ENCODE data around the gene ZMYM4. TPM values are rescaled to one million over a fixed set of nuclear protein-coding genes. Genes with fewer than 3 reads are reported as not detected.
"Not testable (repeated sequence)": the region's sequence is repeated elsewhere in the genome, so short reads cannot be mapped to it uniquely, and the experiment has no call there.

The ZMYM4 gene
- total RNA-seq, 1 experiment from 2014 or later = 28.4 TPM

DNA sequence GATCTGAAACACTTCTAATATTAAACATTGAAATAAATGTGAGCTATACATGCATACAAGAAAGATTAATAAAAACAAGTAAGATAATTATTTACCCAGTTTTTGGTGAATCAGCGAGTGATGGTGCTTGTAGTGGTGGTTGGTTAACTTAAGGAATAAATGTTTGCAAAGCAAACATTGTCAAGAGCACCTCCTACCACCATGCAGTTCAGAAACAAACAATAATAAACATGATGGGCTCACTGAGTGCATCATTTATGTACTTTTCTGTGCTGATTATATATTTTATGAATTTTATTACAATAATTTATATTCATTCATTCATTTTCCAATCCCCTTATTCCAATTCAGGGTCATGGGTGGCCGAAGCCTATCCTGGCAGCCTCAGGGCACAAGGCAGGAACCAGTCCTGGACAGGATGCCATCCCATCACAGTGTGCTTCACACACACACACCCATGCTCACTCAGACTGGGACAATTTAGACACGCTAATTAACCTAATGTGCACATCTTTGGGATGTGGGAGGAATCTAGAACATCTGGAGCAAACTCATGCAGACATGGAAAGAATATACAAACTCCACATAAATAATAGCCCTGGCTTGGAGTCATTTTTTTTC is 57.8 kb downstream of the ZMYM4 start:
- peak; percentile 46 for DNase-seq (ENCODE audit: low read depth)

DNA sequence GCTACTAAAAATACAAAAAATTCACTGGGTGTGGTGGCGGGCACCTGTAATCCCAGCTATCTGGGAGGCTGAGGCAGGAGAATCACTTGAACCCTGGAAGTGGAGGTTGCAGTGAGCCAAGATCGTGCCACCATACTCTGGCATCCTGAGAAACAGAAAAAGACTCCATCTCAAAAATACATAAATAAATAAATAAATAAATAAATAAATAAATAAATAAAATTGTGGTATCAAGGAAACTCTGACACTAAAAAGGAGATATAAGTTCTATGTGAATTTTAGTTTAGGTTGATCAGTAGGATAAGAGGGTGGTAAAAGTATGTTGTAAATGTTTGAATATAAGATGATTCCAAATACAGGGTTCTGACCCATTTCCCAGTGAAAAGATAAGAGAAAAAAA is 63.1 kb downstream of the ZMYM4 start:
- DNase-seq (ENCODE audit: low read depth) = not testable (repeated sequence)

DNA sequence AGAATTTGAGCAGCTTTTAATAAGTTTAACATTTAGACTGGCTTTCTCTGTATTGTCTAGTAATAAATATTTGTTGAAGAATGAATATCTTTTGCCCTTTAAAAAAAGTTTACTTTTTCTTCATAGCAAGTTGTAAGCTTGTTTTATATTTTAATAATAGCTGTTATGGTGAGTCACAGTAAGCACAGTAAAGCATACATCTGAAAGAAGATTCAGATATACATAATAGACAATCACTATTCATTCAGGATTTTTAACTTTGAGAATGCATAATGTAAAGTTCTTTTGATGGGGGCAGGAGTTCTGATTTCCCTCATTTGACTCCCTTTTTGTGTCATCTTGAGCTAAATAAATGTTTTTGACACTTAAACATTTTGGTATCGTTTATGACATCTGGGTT is 66.0 kb downstream of the ZMYM4 start:
- no peak for DNase-seq (ENCODE audit: low read depth)

DNA sequence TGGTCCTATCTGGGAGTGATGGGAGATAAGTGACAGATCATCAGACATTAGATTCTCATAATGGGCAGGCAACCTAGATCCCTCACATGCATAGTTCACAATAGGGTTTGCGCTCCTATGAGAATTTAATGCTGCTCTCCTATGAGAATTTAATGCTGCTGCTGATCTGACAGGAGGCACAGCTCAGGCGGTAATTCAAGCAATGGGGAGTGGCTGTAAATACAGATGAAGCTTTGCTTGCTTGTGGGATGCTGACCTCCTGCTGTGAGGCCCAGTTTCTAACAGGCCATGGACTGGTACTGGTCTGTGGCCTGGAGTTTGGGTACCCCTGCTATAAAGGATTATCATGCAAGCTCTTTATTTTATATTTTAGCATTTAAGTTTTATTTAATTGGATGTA is 72.0 kb downstream of the ZMYM4 start:
- no peak for DNase-seq (ENCODE audit: low read depth)

DNA sequence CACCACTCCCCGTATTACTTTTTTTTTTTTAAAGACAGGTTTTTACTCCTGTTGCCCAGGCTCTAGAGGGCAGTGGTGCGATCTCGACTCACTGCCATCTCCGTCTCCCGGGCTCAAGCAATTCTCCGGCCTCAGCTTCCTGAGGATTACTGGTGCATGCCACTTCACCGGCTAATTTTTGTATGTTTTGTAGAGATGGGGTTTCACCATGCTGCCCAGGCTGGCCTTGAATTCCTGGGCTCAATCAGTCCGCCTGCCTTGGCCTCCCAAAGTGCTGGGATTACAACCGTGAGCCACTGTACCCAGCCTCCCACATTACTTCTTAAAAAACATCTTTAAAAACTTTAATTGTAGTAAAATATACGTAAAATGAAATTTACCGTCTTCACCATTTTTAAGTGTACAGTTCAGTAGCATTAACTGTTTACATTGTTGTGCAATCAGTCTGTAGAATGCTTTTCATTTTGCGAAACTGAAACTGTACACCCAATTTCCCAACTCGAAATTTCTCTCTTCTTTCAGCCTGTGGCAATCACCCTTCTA is 77.0 kb downstream of the ZMYM4 start:
- no peak for DNase-seq (ENCODE audit: low read depth)

DNA sequence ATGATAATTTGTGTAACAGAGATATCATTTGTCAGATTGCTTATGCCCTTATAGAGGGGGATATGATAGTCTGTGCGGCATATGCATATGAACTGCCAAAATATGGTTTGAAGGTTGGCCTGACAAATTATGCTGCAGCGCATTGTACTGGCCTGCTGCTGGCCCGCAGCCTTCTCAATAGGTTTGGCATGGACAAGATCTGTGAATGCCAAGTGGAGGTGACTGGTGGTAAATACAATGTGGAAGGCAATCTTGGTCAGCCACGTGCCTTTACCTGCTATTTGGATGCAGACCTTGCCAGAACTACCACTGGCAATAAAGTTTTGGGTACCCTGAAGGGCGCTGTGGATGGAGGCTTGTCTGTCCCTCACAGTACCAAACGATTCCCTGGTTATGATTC is 82.4 kb downstream of the ZMYM4 start:
- DNase-seq (ENCODE audit: low read depth) = no peak

DNA sequence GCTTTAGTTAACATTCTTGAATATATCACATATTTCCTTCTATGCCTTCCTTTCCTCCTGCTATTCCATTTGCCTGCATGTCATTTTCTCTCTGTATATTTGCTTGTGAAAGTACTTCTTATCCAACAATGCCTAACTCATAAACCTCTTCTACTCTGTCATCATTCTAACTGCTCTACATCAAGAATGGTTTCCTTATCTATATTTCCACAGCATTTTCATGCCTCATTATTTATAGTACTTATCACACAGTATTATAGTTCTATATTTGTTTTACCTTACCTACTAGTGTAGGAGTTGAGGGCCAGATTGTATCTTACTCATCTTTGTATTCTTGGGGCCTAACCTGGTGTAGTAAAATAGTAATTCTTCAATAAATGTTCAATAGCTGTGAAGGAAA is 91.5 kb downstream of the ZMYM4 start:
- no peak for DNase-seq (ENCODE audit: low read depth)

DNA sequence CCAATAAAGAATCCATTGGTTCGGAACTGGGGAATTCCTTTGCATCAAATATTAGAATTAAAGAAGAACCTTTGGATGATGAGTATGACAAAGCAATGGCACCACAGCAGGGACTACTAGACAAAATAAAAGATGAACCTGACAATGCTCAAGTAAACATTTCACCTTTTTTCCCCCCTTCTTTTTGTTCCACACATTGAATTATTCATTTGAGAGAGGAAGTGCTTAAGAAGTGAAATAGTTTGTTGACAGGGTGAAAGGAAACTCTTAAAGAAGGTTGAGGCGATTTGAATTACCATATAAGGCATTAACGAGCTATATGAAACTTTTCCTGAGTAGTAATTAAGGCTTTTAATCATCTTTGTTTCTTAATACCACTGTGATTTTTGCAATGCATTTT is 93.1 kb downstream of the ZMYM4 start:
- no peak for DNase-seq (ENCODE audit: low read depth)

DNA sequence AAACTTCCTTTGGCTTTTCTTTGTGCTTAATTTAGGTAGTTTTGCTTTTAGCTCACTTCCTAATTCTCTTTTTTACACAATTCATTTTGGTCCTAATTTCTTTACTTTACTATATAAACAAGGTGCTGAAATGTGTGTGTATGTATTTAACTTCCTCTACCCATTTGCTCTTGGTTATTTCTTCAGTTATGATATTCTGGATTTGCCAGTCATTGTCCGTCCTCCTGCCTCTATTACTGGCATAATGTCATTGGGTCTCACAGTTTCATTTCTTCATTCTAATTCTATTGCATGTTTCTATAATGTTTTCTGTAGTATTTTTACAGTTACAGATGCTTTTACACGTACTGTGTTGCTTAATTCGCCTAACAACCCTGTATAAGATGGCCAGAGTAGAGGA is 96.2 kb downstream of the ZMYM4 start:
- no peak for DNase-seq (ENCODE audit: low read depth)

DNA sequence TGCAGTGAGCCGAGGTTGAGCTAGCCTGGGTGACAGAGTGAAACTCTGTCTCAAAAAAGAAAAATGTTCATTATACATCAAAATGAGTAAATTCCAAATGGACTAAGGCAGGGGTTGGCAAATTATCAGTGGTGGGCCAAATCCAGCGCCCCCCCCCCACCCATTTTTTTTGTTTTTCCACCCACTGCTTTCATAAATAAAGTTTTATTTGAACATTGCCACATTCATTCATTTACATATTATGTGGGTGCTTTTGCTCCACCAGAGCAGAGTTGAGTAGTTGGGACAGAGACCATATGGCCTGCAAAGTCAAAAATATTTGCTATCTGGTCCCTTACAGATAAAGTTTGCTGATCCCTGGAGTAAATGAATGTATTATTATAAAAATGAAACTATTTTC is 99.4 kb downstream of the ZMYM4 start:
- DNase-seq (ENCODE audit: low read depth) = no peak

DNA sequence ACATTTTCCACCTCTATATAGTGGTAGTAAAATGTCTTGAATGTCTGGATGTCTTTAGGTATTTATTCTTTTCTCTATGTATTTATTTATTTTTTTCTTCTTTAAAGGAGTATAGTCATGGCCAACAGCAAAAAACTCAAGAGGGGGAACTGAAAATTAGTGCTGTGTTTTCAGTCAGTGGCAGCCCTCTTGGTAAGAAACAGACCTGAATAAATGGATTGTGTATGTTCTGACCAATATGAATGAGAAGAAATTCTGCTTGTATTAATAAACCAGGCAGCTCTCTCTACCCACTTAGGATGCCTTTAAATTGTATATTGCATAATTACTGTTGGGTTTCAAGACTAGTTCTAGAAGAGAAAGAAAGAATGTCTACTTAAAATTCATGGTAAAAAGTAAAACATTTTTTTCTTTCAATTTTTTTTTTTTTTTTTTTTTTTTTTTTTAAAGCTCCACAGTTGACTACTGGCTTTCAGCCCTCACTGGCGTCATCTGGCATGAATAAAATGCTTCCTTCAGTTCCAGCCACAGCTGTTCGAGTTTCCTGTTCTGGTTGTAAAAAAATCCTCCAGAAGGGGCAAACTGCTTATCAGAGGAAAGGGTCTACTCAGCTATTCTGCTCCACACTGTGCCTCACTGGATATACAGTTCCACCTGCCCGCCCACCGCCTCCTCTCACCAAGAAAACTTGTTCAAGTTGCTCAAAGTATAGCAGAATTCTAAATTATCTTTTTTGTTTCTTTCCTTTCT is 101.6 kb downstream of the ZMYM4 start:
- DNase-seq (ENCODE audit: low read depth) = peak; percentile 39

DNA sequence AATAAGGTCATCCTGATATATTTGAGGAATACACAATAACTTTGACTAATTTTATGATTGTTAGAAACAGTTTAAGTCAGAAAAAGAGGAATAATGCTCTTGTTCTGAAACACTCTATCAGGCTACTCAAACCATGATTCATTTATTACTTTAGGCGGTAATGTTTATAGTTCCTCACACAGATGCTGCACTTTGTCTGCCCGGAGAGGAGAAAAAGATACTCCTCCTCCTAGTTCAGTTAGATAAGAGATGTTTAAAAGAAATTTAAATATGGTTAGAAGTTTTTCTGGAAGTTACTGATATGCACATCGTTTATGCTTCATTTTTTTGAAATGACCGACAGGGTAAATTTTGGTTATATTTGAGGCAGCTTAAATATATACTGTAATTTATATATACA is 103.0 kb downstream of the ZMYM4 start:
- DNase-seq (ENCODE audit: low read depth) = no peak

DNA sequence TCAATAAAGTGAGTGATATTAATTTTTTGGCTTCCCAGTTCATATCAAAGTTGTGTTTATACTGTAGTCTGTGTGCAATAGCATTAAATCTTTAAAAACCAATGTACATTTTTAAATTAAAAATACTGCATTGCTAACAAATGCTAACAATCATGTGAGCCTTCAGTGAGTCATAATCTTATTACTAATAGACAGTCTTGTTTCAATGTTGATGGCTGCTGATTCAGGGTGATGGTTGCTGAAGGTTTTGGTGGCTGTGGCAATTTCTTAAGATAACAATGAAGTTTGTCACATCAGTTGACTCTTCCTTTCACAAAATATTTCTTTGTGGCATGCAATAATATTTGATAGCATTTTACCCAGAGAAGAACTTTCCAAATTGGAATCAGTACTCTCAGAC is 109.0 kb downstream of the ZMYM4 start:
- DNase-seq (ENCODE audit: low read depth) = peak; percentile 13

DNA sequence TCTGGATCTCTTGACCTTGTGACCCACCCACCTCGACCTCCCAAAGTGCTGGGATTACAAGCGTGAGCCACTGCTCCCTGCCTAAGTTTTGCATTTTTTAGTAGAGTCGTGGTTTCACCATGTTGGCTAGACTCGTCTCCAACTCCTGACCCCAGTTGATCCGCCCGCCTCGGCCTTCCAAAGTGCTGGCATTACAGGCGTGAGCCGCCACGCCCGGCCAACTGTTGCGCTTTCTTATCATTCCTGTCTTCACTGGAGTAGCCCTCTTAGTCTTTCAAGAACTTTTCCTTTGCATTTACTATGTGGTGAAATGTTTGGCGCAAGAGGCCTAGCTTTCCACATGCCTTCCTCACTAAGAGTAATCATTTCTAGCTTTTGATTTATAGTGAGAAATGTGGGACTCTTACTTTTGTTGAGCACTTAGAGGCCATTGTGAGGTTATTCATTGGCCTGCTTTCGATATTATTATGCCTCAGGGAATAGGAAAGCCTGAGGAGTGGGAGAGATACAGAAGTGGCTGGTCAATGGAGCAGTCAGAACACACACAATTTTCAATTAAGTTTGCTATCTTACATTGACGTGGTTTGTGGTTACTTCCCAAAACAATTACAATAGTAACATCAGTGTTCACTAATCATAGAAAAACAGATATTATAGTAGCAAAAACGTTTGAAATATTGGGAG is 111.0 kb downstream of the ZMYM4 start:
- no peak for DNase-seq (ENCODE audit: low read depth)

DNA sequence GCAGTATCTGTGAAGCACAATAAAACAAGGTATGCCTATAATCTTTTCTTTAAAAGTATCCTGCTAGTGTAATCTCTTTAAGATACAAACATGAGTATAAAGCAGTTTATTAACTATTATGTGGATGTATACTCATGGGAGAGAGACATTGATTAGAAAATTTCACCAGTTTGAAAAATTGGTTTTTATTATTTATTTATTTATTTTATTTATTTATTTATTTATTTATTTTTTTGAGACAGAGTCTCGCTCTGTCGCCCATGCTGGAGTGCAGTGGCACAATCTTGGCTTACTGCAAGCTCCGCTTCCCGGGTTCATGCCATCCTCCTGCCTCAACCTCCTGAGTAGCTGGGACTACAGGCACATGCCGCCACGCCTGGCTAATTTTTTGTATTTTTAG is 111.6 kb downstream of the ZMYM4 start:
- not testable (repeated sequence) for DNase-seq (ENCODE audit: low read depth)

DNA sequence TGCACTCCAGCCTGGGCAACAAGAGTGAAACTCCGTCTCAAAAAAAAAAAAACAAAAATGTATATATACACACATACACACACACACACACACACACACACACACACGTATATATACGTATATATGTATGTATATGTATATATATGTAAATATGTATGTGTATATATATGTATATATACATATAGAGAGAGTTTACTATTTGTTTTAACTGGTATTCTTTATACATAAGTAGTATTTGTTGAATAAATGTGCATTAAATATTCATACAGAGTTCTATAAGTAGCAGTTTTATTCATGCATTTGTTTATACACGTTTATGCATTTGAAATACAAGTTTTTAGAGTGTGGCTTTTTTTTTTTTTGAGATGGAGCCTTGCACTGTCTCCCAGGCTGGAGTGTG is 113.6 kb downstream of the ZMYM4 start:
- DNase-seq (ENCODE audit: low read depth) = no peak

DNA sequence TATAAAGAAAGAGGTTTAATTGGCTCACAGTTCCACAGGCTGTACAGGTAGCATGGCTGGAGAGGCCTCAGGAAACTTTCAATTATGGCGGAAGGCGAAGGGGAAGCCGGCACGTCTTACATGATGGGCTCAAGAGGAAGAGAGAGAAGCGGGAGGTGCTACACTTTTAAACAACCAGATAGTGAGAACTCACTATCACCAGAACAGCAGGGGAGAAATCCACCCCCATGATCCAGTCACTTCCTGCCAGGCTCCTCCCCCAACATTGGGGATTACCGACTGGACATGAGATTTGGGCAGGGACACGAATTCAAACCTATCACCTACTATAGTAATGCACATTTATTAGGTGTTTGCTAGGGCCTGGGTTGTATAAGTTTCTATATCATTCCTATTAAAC is 117.8 kb downstream of the ZMYM4 start:
- no peak for DNase-seq (ENCODE audit: low read depth)

DNA sequence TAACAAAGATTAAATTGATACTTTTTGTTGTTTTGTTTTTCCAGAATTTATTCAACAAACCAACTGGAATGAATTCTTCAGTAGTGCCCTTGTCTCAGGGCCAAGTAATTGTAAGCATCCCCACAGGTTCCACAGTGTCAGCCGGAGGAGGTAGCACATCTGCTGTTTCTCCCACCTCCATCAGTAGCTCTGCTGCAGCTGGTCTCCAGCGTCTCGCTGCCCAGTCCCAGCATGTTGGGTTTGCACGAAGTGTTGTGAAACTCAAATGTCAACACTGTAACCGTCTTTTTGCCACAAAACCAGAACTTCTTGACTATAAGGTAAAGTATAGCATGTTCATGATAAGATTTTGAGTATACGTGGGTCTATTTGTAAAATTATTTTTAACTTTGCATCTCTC is 118.5 kb downstream of the ZMYM4 start:
- DNase-seq (ENCODE audit: low read depth) = no peak

DNA sequence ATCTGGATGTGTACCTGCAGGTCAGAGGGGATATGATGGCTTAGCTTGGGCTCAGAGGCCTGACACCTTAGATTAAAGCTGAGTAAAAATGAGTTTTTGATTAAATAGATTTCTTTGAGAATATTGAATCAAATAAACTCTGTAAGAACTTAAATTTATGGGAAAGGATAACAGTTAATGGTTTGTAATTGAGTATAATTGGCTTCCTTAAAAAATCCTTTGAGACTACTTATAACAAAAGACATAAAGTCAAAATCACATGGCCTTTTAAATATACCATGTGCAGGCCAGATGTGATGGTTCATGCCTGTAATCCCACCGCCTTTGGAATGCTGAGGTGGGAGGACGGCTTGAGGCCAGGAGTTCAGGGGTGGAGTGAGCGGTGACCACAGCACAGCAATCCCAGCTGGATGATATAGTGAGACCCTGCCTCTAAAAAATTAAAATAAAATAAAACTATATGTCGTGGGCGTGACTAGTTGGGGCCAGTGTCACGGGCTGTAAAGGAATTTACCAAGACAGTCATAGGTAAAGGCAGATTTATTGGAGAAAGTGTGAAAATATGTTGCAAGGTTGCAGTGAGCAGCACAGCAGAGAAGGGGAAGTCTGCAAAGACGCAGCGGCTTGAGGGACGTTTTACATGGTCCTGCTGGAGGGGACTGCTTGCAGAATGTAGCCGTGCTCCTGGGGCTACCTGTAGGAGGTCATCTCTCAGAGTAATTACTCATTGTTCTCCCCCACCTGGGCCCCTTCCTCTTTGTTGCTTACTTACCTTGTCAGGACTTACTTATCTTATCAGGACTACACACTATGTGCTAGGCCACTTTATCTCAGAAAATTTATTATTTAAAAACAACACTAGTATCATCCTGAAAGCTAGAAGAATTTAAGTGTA is 122.3 kb downstream of the ZMYM4 start:
- DNase-seq (ENCODE audit: low read depth) = peak; percentile 22

DNA sequence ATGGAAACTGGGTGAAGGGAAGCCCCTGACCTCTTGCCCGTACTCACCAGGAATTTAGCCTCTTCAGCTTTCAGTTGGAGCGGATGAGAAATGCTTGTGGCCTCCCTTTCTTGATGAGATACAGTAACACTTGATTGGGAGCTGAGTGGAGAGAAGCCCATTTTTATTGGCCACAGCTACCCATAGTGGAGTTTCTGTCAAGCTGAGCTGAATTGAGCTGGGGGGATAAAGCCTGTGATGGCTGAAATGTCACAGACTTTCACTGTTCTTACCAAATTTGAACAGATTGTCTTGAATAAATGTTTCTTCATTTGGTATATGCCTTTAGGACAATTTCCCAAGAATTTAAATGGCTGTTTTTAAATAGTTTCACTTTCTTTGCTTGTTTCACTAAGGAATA is 125.9 kb downstream of the ZMYM4 start:
- no peak for DNase-seq (ENCODE audit: low read depth)

DNA sequence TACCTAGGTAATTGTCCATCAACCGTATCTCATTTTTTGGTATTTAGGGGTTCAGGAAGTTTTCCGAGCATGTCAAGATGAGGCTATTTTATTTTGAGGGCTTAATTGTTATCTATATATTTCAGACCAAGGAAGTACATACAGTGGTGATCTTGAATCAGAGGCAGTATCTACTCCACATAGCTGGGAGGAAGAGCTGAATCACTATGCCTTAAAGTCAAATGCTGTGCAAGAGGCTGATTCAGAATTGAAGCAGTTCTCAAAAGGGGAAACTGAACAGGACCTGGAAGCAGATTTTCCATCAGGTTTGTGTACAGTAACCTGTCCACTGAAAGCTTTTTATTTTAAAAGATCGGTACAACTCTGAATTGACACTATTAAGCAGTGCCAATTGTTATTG is 130.2 kb downstream of the ZMYM4 start:
- no peak for DNase-seq (ENCODE audit: low read depth)

DNA sequence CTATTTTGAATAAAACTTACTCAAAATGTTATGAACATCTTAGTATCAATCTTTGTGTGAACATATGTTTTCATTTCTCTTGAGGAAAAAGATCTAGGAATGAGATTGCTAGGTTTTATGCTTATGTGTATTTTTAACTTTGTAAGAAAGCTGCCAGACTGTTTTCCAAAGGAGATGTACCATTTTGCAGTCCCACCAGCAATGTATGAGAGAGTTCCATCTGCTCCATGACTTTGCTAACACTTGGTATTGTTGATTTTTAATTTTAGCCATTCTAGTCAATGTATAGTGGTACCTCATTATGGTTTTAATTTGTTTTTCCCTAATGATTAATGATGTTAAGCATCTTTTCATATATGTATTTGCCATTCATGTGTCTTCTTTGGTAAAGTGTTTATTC is 132.5 kb downstream of the ZMYM4 start:
- no peak for DNase-seq (ENCODE audit: low read depth)
